ENCODE results near the gene PIKFYVE.
"Not testable (repeated sequence)": the region's sequence is repeated elsewhere in the genome, so short reads cannot be mapped to it uniquely, and the experiment has no call there.

Gene PIKFYVE

GRCh38 chr2:208359632-208359986 is 93.6 kb downstream of the PIKFYVE start:
- no peak for DNase-seq (ENCODE audit: low read depth in 3 of 3, low spot score in 1 of 3)

- no peak for DNase-seq (ENCODE audit: low read depth in 3 of 3, low spot score in 1 of 3)
These were observed 94.4 kb downstream of the PIKFYVE start for GRCh38 chr2:208360259-208361076.

GRCh38 chr2:208361077-208361441 is 95.0 kb downstream of the PIKFYVE start:
- DNase-seq (ENCODE audit: low read depth in 3 of 3, low spot score in 1 of 3), result no peak

GRCh38 chr2:208363485-208363884 is 97.4 kb downstream of the PIKFYVE start:
- no peak for DNase-seq (ENCODE audit: low read depth in 3 of 3, low spot score in 1 of 3)

- no peak for DNase-seq (ENCODE audit: low read depth in 3 of 3, low spot score in 1 of 3)
These were observed 100.4 kb downstream of the PIKFYVE start for GRCh38 chr2:208366215-208367127.

GRCh38 chr2:208369091-208369490 is 103.0 kb downstream of the PIKFYVE start:
- DNase-seq (ENCODE audit: low read depth in 3 of 3, low spot score in 1 of 3), result no peak

GRCh38 chr2:208370881-208371633 is 105.0 kb downstream of the PIKFYVE start:
- DNase-seq (ENCODE audit: low read depth in 3 of 3, low spot score in 1 of 3), result no peak

- DNase-seq (ENCODE audit: low read depth in 3 of 3, low spot score in 1 of 3), result no peak
These were observed 105.5 kb downstream of the PIKFYVE start for GRCh38 chr2:208371634-208371935.

GRCh38 chr2:208373460-208374089 is 107.5 kb downstream of the PIKFYVE start:
- DNase-seq (ENCODE audit: low read depth in 3 of 3, low spot score in 1 of 3), result no peak

- no peak for DNase-seq (ENCODE audit: low read depth in 3 of 3, low spot score in 1 of 3)
These were observed 109.5 kb downstream of the PIKFYVE start for GRCh38 chr2:208375491-208376068.

- not testable (repeated sequence) for DNase-seq (ENCODE audit: low read depth in 3 of 3, low spot score in 1 of 3)
These were observed 111.3 kb downstream of the PIKFYVE start for GRCh38 chr2:208377344-208377860.

GRCh38 chr2:208379192-208379591 is 113.1 kb downstream of the PIKFYVE start:
- DNase-seq (ENCODE audit: low read depth in 3 of 3, low spot score in 1 of 3), result no peak

- no peak for DNase-seq (ENCODE audit: low read depth in 3 of 3, low spot score in 1 of 3)
These were observed 118.6 kb downstream of the PIKFYVE start for GRCh38 chr2:208384637-208385036.

GRCh38 chr2:208386541-208386940 is 120.5 kb downstream of the PIKFYVE start:
- DNase-seq (ENCODE audit: low read depth in 3 of 3, low spot score in 1 of 3), result no peak

- no peak for DNase-seq (ENCODE audit: low read depth in 3 of 3, low spot score in 1 of 3)
These were observed 123.9 kb downstream of the PIKFYVE start for GRCh38 chr2:208389940-208390339.

- DNase-seq (ENCODE audit: low read depth in 3 of 3, low spot score in 1 of 3), result no peak
These were observed 126.2 kb downstream of the PIKFYVE start for GRCh38 chr2:208392300-208392699.

GRCh38 chr2:208396796-208397195 is 130.7 kb downstream of the PIKFYVE start:
- not testable (repeated sequence) for DNase-seq (ENCODE audit: low read depth in 3 of 3, low spot score in 1 of 3)

- no peak for DNase-seq (ENCODE audit: low read depth in 3 of 3, low spot score in 1 of 3)
These were observed 133.1 kb downstream of the PIKFYVE start for GRCh38 chr2:208399201-208399600.

GRCh38 chr2:208406474-208407451 is 140.7 kb downstream of the PIKFYVE start, which contains the start of gene PTH2R:
Gene PTH2R, plus strand, starts transcription at chr2:208406792. Its CDS starts 252 bp downstream, at chr2:208407044.
- DNase-seq (ENCODE audit: low read depth in 3 of 3, low spot score in 1 of 3), result no peak

Measured in stimulated activated CD4-positive, alpha-beta T cell treated with anti-CD3 and anti-CD28 coated beads, TNF-alpha, amount 100 ng/mL, for 1 hour (primary cell).